ENCODE measurements around the gene SMAD7.
A peak's percentile ranks its signal among the peaks of the same experiment; 100 is the strongest.

The SMAD7 gene

DNA sequence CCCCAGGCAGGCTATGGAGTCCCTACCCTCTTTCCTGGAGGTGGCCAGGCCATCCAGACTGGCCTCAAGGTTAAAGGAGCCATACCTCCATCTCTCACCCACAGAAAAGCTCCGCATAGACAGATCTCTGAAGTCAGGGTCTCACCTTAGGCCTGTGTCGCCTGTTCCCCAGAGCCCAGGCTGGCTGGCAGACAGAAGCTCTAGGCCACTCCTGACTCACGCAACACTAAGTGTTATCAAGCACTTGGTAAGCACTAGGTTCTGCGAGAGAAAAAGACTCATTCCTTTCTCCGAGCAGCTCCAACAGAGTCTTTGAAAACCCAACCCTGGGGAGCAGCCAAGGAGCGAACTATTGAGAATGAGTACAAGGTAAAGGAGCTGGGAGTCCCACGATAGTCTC lies 6.1 kb downstream of the SMAD7 start:
- no peak for DNase-seq (ENCODE audit: low spot score)

DNA sequence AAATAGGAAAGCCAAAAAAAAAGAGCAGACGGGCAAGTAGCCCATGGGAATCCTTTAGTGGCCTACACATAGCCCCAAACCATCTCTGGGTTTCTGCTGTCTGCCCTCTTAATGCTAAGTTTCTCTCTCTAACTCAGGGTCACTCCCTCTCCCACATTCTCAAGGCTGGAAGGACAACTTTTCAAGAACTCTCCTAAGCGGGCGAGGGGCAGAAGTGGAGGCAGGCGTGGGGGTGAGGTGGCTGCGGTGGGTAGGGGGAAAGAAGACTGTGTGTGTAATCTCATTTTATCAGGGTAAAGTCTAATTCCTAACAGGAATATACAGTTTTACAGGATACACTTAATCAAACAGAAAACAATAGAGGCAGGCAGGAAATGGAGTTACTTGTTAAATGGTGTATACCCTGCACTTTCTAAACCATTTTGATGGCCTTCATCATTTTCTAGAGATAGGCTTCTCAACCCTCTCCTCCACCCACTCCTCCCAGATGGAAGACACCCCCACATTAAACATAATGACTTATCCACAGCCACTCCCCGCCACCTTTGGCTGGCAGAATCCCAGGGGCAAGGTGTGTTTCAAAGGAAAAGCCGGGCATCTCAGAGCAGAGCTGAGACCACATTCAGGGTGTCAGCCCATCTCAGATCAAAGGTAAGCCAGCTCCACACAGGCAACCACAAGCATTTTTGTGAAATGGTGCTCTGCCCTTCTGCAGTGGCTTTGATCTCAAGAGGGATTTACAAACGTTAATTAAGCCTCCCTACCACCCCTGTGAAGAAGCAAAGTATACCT lies 6.8 kb downstream of the SMAD7 start:
- no peak for DNase-seq (ENCODE audit: low spot score)

- DNase-seq (ENCODE audit: low spot score) = no peak
Observed at GRCh38 chr18:48943333-48943732, 7.4 kb downstream of the SMAD7 start.

GRCh38 chr18:48942554-48943261 lies 8.1 kb downstream of the SMAD7 start:
- DNase-seq (ENCODE audit: low spot score) = peak; percentile 82

DNA sequence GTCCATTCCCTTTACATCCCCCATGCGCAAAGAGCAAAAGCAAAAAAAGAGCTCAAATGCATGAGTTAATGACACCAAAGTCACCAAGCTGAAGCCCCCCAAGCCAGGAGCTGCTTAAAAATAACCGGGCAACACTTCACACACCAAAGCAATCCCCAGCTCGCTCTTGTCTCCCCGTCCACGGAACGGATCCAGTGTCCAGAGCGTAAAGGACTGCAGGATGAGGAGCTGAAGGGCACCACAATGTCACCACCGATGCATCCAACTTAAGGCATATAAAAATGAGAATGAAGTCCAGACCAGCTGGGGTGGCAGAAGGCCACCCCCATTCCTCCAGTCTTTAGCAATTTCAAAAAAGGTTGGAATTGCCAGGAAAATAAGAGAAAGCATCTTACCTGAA lies 8.7 kb downstream of the SMAD7 start:
- DNase-seq (ENCODE audit: low spot score) = no peak

DNA sequence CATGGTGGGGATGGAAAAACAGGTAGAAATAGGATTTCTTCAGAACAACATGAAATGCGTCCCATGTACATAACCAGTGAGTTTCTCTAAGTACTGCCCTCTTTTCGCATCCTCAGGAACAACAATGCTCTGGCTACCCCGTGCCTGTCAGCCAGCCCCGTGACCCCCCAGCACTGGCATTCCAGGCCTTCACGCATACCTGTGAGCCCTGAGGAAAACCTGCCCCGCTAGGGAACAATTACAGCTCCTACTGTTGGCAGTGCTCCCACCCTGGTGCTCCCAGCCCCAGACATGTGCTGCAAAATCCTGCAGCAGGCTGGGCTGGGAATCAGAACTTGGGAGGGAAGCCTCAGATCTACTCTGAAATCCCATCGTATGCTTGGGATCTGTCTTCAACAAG lies 9.1 kb downstream of the SMAD7 start:
- DNase-seq (ENCODE audit: low spot score) = no peak

GRCh38 chr18:48940854-48941611 lies 9.7 kb downstream of the SMAD7 start:
- DNase-seq (ENCODE audit: low spot score) = no peak

DNA sequence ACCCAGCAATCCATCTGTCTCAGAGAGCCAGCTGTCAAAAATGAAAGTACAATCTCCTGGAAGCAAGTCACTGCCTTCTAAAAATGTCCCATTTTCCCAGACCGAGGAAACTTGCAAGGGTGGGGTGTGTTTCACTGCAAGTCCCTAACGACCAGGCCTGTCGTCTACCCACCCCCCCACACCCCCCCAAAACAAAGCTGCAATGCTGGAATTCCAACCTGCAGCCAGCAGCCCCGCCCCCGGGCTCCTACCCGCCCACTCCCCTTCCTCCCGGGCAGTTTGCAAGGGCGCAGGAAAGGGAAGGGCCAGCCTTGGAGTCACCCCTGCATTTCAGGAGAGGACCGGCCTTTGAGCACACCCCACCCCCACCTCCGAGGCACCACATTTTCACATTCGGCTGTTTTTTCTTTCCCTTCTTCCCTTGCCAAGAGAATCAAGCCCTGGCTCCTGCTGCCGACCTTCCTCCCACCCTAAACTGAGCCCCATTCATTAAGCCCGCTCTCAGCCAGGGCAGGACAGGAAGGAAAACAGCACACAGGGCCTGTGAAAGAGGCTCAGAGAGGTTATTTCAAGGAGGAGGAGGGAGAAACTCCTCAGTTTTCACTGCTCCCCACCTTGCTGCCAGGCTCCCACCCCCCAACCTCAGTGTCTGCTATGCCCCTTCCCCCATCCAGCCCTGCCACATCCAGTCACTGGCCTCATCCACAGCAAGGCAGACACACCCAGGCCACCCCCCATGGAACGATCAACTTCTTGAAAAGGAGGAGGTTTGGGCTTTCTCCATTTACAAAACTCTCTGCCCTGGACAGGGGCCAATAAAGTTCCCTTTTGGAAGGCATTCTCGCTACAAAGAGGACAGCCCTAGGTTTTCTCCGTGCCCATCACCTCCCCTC lies 11.3 kb downstream of the SMAD7 start:
- DNase-seq (ENCODE audit: low spot score) = no peak

DNA sequence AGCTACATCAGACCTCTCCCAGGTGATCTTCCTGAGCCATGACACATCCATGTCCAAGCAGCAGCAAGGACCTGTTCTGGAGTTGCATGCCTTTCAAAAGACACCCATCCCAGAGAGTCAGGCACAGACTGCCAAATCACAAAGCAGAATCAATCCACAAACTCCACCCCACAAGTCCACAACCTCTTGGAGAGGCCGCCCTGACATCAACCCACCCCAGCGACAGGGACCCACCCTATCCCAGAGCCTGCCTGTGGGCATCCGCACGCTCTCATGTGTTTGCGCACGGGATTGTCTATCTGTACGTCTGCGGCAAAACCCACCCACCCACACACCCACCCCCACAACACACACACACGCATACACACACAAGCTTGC lies 11.9 kb downstream of the SMAD7 start:
- no peak for DNase-seq (ENCODE audit: low spot score)

- no peak for DNase-seq (ENCODE audit: low spot score)
Observed at GRCh38 chr18:48937869-48938750, 12.7 kb downstream of the SMAD7 start.

- no peak for DNase-seq (ENCODE audit: low spot score)
Observed at GRCh38 chr18:48935433-48935774, 15.4 kb downstream of the SMAD7 start.

- no peak for DNase-seq (ENCODE audit: low spot score)
Observed at GRCh38 chr18:48934723-48935432, 15.9 kb downstream of the SMAD7 start.

GRCh38 chr18:48934415-48934722 lies 16.4 kb downstream of the SMAD7 start:
- DNase-seq (ENCODE audit: low spot score) = no peak

GRCh38 chr18:48933578-48934414 lies 17.0 kb downstream of the SMAD7 start:
- DNase-seq (ENCODE audit: low spot score) = no peak

GRCh38 chr18:48932822-48933510 lies 17.8 kb downstream of the SMAD7 start:
- DNase-seq (ENCODE audit: low spot score) = no peak

DNA sequence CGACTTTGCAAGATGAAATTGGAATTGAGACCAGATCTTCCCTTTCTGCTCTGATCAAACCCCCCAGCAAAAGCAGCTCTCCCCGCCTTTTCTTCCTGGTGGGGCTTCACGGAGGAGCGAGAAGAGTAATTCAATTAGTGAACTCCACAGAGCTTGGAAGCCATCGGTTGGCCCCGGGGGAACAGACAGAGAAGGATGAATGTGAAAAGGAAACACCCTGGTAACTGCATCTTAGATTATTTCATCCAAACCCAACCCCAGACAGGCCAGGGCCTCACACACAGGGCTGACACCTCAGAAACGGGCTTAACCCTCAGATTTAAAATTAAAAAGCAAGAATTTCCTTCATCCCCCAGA lies 18.3 kb downstream of the SMAD7 start:
- no peak for DNase-seq (ENCODE audit: low spot score)

GRCh38 chr18:48931680-48932461 lies 18.9 kb downstream of the SMAD7 start:
- DNase-seq (ENCODE audit: low spot score) = no peak

GRCh38 chr18:48930926-48931325 lies 19.8 kb downstream of the SMAD7 start:
- DNase-seq (ENCODE audit: low spot score) = no peak

Data from AG08396 (cell line).